Tibial nerve (tissue), 4 donors: ENCODE data around the gene SLC39A11. TPM values are rescaled to one million over a fixed set of nuclear protein-coding genes. Genes with fewer than 3 reads are reported as not detected.
"Not testable (repeated sequence)": the region's sequence is repeated elsewhere in the genome, so short reads cannot be mapped to it uniquely, and the experiment has no call there.

Experiments used
- DNase-seq, 2 donors: peaks; one replicate each; pipeline ENCODE4 v3.0.0-alpha.2; 2019; ENCODE audit warnings: low spot score in 2 of 2
- H3K27ac ChIP-seq, 4 donors: fragments of 200-600 bp; sonication (generic) in 3 of 4; one replicate each; pipeline ENCODE4 v1.5.1; 2017 to 2019; ENCODE audit warnings: mild to moderate bottlenecking in 1 of 4
- H3K27me3 ChIP-seq, 2 donors: fragments of 200-600 bp; sonication (generic) in 1 of 2; one replicate each; pipeline versions ENCODE4 v1.5.1 to v1.6.0; 2017 to 2019
- H3K36me3 ChIP-seq, 3 donors: fragments of 200-600 bp; sonication (generic); one replicate each; pipeline ENCODE4 v1.5.1; 2018 to 2019
- H3K4me1 ChIP-seq, 4 donors: fragments of 200-600 bp; sonication (generic) in 3 of 4; one replicate each; pipeline ENCODE4 v1.5.1; 2017 to 2019
- H3K4me3 ChIP-seq, 4 donors: fragments of 200-600 bp; sonication (generic) in 3 of 4; one replicate each; pipeline ENCODE4 v1.5.1; 2017 to 2019; ENCODE audit warnings: mild to moderate bottlenecking in 1 of 4, moderate library complexity in 1 of 4
- H3K9me3 ChIP-seq, 4 donors: fragments of 200-600 bp; sonication (generic) in 3 of 4; one replicate each; pipeline ENCODE4 v1.5.1; 2017 to 2019
- CTCF ChIP-seq, 5 experiments: fragments of 200-600 bp in 3 of 5; fragments of 450-650 bp in 2 of 5; sonication (generic) in 3 of 5; IDR thresholded peaks; one replicate each; pipeline ENCODE4 v1.5.1; 2016 to 2019; ENCODE audit warnings: antibody characterized with exemption in 5 of 5, mild to moderate bottlenecking in 3 of 5, moderate library complexity in 2 of 5
- EP300 ChIP-seq, 2 donors: sonication (generic); formaldehyde crosslinking; IDR thresholded peaks; one replicate each; pipeline ENCODE4 v1.6.1; 2017; ENCODE audit warnings: antibody characterized with exemption in 2 of 2, mild to moderate bottlenecking in 1 of 2
- POLR2A ChIP-seq, 2 donors: fragments of 450-650 bp; IDR thresholded peaks; one replicate each; pipeline ENCODE4 v1.6.1; 2017; ENCODE audit warnings: antibody characterized with exemption in 2 of 2, mild to moderate bottlenecking in 2 of 2, moderate library complexity in 2 of 2
- WGBS, 2 donors: methylation state at CpG; one replicate each; pipeline ENCODE4 v1.1.5; 2018; 5-methylcytosine and 5-hydroxymethylcytosine counted together
- total RNA-seq, 4 donors: library from RNA; depleted of rRNA; stranded (reverse); fragments of >200 nt; gene quantifications; one replicate each; pipeline ENCODE4 v1.1.0, GENCODE V29; 2016

SLC39A11 gene
- total RNA-seq, 4 donors from 2014 or later = 19.9 to 48.4 (median 37.5) TPM

GRCh38 chr17:72644492-72644891 lies 448.0 kb downstream of the SLC39A11 start:
- DNase-seq = no peak
- WGBS, 2 donors = 88 to 89% methylated on average over 3 to 4 of the region's 4 CpGs
- H3K4me3 ChIP-seq = no peak overlapping the region
- TF ChIP-seq EP300 (IDR thresholded peaks at IDR 0.05) (no peak), POLR2A (IDR thresholded peaks at IDR 0.05) (no peak), CTCF (IDR thresholded peaks at IDR 0.05) (no peak)
- H3K27me3 ChIP-seq = no peaks in the 10 kb centered on the region
- H3K9me3 ChIP-seq = no peaks in the 10 kb centered on the region
- no peaks in the 10 kb centered on the region for H3K4me1 ChIP-seq
- H3K27ac ChIP-seq = no peak overlapping the region
- H3K36me3 ChIP-seq = peaks cover 0 to 32% (median 0%) of the 10 kb centered on the region in 3 donors

- Histone ChIP-seq H3K4me1 (no peaks in the 10 kb centered on the region), H3K27ac (no peak overlapping the region), H3K27me3 (no peaks in the 10 kb centered on the region), H3K4me3 (no peak overlapping the region), H3K9me3 (no peaks in the 10 kb centered on the region), H3K36me3 (peaks cover 0 to 25% (median 0%) of the 10 kb centered on the region in 3 donors)
- WGBS, 2 donors = 86 to 88% methylated on average over 4 of the region's 4 CpGs
- DNase-seq = no peak
- no peak for TF ChIP-seq EP300 (IDR thresholded peaks at IDR 0.05)
- no peak for TF ChIP-seq POLR2A (IDR thresholded peaks at IDR 0.05)
- TF ChIP-seq CTCF (IDR thresholded peaks at IDR 0.05) = no peak
These were observed 448.8 kb downstream of the SLC39A11 start for GRCh38 chr17:72643575-72644216.

GRCh38 chr17:72642720-72643119 lies 449.8 kb downstream of the SLC39A11 start:
- Histone ChIP-seq H3K9me3 (no peaks in the 10 kb centered on the region), H3K27ac (no peak overlapping the region), H3K4me1 (no peaks in the 10 kb centered on the region), H3K27me3 (no peaks in the 10 kb centered on the region), H3K4me3 (no peak overlapping the region), H3K36me3 (peaks cover 0 to 18% (median 0%) of the 10 kb centered on the region in 3 donors)
- DNase-seq = no peak
- 91 to 96% methylated on average over 7 of the region's 7 CpGs for WGBS, 2 donors
- no peak for TF ChIP-seq CTCF (IDR thresholded peaks at IDR 0.05)
- no peak for TF ChIP-seq POLR2A (IDR thresholded peaks at IDR 0.05)
- no peak for TF ChIP-seq EP300 (IDR thresholded peaks at IDR 0.05)

GRCh38 chr17:72640415-72641165 lies 451.9 kb downstream of the SLC39A11 start:
- Histone ChIP-seq H3K4me1 (no peaks in the 10 kb centered on the region), H3K9me3 (no peaks in the 10 kb centered on the region), H3K36me3 (peaks cover 0 to 4% (median 0%) of the 10 kb centered on the region in 3 donors), H3K27ac (peak overlapping the region in 1 of 4 donors; percentile 52), H3K27me3 (no peaks in the 10 kb centered on the region), H3K4me3 (no peak overlapping the region)
- TF ChIP-seq CTCF (IDR thresholded peaks at IDR 0.05) = no peak
- no peak for TF ChIP-seq EP300 (IDR thresholded peaks at IDR 0.05)
- no peak for TF ChIP-seq POLR2A (IDR thresholded peaks at IDR 0.05)
- DNase-seq = no peak
- 45 to 56% methylated on average over 40 to 41 of the region's 61 CpGs for WGBS, 2 donors

GRCh38 chr17:72639711-72640110 lies 452.8 kb downstream of the SLC39A11 start:
- DNase-seq = no peak
- Histone ChIP-seq H3K27me3 (no peaks in the 10 kb centered on the region), H3K9me3 (no peaks in the 10 kb centered on the region), H3K4me3 (no peak overlapping the region), H3K36me3 (peaks cover 0 to under 1% (median 0%) of the 10 kb centered on the region in 3 donors), H3K27ac (no peak overlapping the region), H3K4me1 (no peaks in the 10 kb centered on the region)
- TF ChIP-seq POLR2A (IDR thresholded peaks at IDR 0.05) (no peak), EP300 (IDR thresholded peaks at IDR 0.05) (no peak), CTCF (IDR thresholded peaks at IDR 0.05) (no peak)
- WGBS, 2 donors = 88 to 92% methylated on average over 7 of the region's 7 CpGs

GRCh38 chr17:72638932-72639331 lies 453.6 kb downstream of the SLC39A11 start:
- DNase-seq = not testable (repeated sequence)
- WGBS, 2 donors = 93 to 99% methylated on average over 3 of the region's 3 CpGs

More at GRCh38 chr17:72638932-72639331, 453.6 kb downstream of the SLC39A11 start:
- not testable (repeated sequence) for H3K36me3 ChIP-seq, H3K27me3 ChIP-seq, H3K4me3 ChIP-seq, H3K9me3 ChIP-seq, H3K4me1 ChIP-seq, H3K27ac ChIP-seq
